ENCODE results near the gene COPS7A. TPM values are rescaled to one million over a fixed set of nuclear protein-coding genes. Genes with fewer than 3 reads are reported as not detected.

COPS7A gene
- total RNA-seq (67.0 and 79.1 TPM in 2 replicates), polyA plus RNA-seq (114 and 138 TPM in 2 replicates), polyA minus RNA-seq (ENCODE audit: low replicate concordance) (127 and 133 TPM in 2 replicates)
- polyA plus RNA-seq (2012), result 82.4 and 105 TPM in 2 replicates

GRCh38 chr12:6723607-6724408 lies at the start of gene COPS7A:
COPS7A (plus strand) TSS chr12:6724046; CDS start chr12:6724657, 611 bp downstream.
- Histone ChIP-seq H3K4me2 (ENCODE audit: extremely low read depth, insufficient read depth, low read length) (peak within 1 kb of the TSS; percentile 89), H3K4me3 (replicated peaks in 1 of 4; ENCODE audit: control extremely low read depth in 1 of 4, insufficient read depth in 1 of 4, low read depth in 3 of 4, low read length in 4 of 4) (peak within 1 kb of the TSS; percentile 40 to 85 (median 62)), H3K36me3 (ENCODE audit: control insufficient read depth, insufficient read depth, low read length) (peaks cover 5% of the 10 kb centered on the region), H3K9ac (ENCODE audit: insufficient read depth, low read length) (peak within 1 kb of the TSS; percentile 89), H3K79me2 (ENCODE audit: control insufficient read depth, insufficient read depth, low read length) (peaks cover 7% of the 10 kb centered on the region), H3K4me1 (ENCODE audit: control insufficient read depth, extremely low read depth, insufficient read depth, low read length) (no peaks in the 10 kb centered on the region), H3K27me3 (ENCODE audit: control insufficient read depth, insufficient read depth, low read length) (no peaks in the 10 kb centered on the region), H3K9me3 (ENCODE audit: control insufficient read depth, insufficient read depth, low read depth, low read length) (no peaks in the 10 kb centered on the region), H4K20me1 (ENCODE audit: control insufficient read depth, extremely low read depth, insufficient read depth, low read length) (no peaks in the 10 kb centered on the region), H2AFZ (ENCODE audit: low read length) (peak within 1 kb of the TSS; percentile 93), H3K27ac (ENCODE audit: insufficient read depth, low read length) (peak within 1 kb of the TSS; percentile 95)
- DNase-seq (ENCODE audit: low read depth in 2 of 2), result peak; percentile 99
- TF ChIP-seq, protein P1, sequence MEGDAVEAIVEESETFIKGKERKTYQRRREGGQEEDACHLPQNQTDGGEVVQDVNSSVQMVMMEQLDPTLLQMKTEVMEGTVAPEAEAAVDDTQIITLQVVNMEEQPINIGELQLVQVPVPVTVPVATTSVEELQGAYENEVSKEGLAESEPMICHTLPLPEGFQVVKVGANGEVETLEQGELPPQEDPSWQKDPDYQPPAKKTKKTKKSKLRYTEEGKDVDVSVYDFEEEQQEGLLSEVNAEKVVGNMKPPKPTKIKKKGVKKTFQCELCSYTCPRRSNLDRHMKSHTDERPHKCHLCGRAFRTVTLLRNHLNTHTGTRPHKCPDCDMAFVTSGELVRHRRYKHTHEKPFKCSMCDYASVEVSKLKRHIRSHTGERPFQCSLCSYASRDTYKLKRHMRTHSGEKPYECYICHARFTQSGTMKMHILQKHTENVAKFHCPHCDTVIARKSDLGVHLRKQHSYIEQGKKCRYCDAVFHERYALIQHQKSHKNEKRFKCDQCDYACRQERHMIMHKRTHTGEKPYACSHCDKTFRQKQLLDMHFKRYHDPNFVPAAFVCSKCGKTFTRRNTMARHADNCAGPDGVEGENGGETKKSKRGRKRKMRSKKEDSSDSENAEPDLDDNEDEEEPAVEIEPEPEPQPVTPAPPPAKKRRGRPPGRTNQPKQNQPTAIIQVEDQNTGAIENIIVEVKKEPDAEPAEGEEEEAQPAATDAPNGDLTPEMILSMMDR (conservative IDR thresholded peaks at IDR 0.05 in 1 of 2, IDR thresholded peaks at IDR 0.05 in 1 of 2; ENCODE audit: low read depth in 1 of 2, low read length in 2 of 2), result no peak
- TF ChIP-seq EZH2 (IDR thresholded peaks at IDR 0.05; ENCODE audit: low read length, missing control alignments), result no peak

- Histone ChIP-seq H3K27ac (ENCODE audit: insufficient read depth, low read length) (no peak overlapping the region), H3K9me3 (ENCODE audit: control insufficient read depth, insufficient read depth, low read depth, low read length) (no peaks in the 10 kb centered on the region), H3K79me2 (ENCODE audit: control insufficient read depth, insufficient read depth, low read length) (peaks cover 20% of the 10 kb centered on the region), H3K4me2 (ENCODE audit: extremely low read depth, insufficient read depth, low read length) (no peak overlapping the region), H3K27me3 (ENCODE audit: control insufficient read depth, insufficient read depth, low read length) (no peaks in the 10 kb centered on the region), H3K4me3 (replicated peaks in 1 of 4; ENCODE audit: control extremely low read depth in 1 of 4, insufficient read depth in 1 of 4, low read depth in 3 of 4, low read length in 4 of 4) (no peak overlapping the region), H2AFZ (ENCODE audit: low read length) (no peak overlapping the region), H4K20me1 (ENCODE audit: control insufficient read depth, extremely low read depth, insufficient read depth, low read length) (no peaks in the 10 kb centered on the region), H3K9ac (ENCODE audit: insufficient read depth, low read length) (no peak overlapping the region), H3K36me3 (ENCODE audit: control insufficient read depth, insufficient read depth, low read length) (peaks cover 23% of the 10 kb centered on the region), H3K4me1 (ENCODE audit: control insufficient read depth, extremely low read depth, insufficient read depth, low read length) (no peaks in the 10 kb centered on the region)
- TF ChIP-seq, protein P1 (conservative IDR thresholded peaks at IDR 0.05 in 1 of 2, IDR thresholded peaks at IDR 0.05 in 1 of 2; ENCODE audit: low read depth in 1 of 2, low read length in 2 of 2), result no peak
- TF ChIP-seq EZH2 (IDR thresholded peaks at IDR 0.05; ENCODE audit: low read length, missing control alignments), result no peak
- DNase-seq (ENCODE audit: low read depth in 2 of 2), result no peak
Observed at GRCh38 chr12:6676962-6677361, 46.9 kb upstream of the COPS7A start.

DNA sequence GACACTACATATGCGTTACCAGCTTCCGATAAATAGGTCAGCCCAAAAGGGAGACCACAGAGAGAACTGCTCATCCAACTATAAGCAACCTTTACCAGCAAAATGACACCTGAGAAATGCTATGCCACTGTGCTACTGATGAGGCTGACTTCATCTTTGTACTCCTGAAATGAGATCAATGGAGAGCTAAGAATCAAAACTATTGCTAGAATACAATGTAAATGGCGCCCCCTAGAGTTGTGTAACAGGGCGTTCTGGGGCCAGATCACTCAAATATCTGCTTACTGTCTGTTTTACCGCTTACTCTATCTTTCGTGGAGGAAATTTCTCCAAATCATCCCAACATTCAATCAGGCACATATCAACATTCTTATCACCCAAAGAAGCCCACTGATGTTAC lies 39.2 kb upstream of the COPS7A start:
- no peak overlapping the region for H3K4me2 ChIP-seq (ENCODE audit: extremely low read depth, insufficient read depth, low read length)
- H3K79me2 ChIP-seq (ENCODE audit: control insufficient read depth, insufficient read depth, low read length), result peaks cover 79% of the 10 kb centered on the region
- H3K4me1 ChIP-seq (ENCODE audit: control insufficient read depth, extremely low read depth, insufficient read depth, low read length), result peaks cover 2% of the 10 kb centered on the region
- no peaks in the 10 kb centered on the region for H3K36me3 ChIP-seq (ENCODE audit: control insufficient read depth, insufficient read depth, low read length)
- no peak for TF ChIP-seq EZH2 (IDR thresholded peaks at IDR 0.05; ENCODE audit: low read length, missing control alignments)
- TF ChIP-seq, protein P1 (conservative IDR thresholded peaks at IDR 0.05 in 1 of 2, IDR thresholded peaks at IDR 0.05 in 1 of 2; ENCODE audit: low read depth in 1 of 2, low read length in 2 of 2), result peak; percentile 35 to 56
- H3K9me3 ChIP-seq (ENCODE audit: control insufficient read depth, insufficient read depth, low read depth, low read length), result no peaks in the 10 kb centered on the region
- H2AFZ ChIP-seq (ENCODE audit: low read length), result no peak overlapping the region
- DNase-seq (ENCODE audit: low read depth in 2 of 2), result peak in 1 of 2 donors; percentile 43
- H3K9ac ChIP-seq (ENCODE audit: insufficient read depth, low read length), result no peak overlapping the region
- H4K20me1 ChIP-seq (ENCODE audit: control insufficient read depth, extremely low read depth, insufficient read depth, low read length), result no peaks in the 10 kb centered on the region
- no peaks in the 10 kb centered on the region for H3K27me3 ChIP-seq (ENCODE audit: control insufficient read depth, insufficient read depth, low read length)
- H3K27ac ChIP-seq (ENCODE audit: insufficient read depth, low read length), result no peak overlapping the region
- no peak overlapping the region for H3K4me3 ChIP-seq (replicated peaks in 1 of 4; ENCODE audit: control extremely low read depth in 1 of 4, insufficient read depth in 1 of 4, low read depth in 3 of 4, low read length in 4 of 4)
